NCI-H2196 (cell line): Measurements from ENCODE around the gene TVP23C.

ENCODE experiments used
- DNase-seq: peaks from one replicate; lab custom pipeline; 2025; ENCODE audit not compliant: unreplicated experiment; lab: John Stamatoyannopoulos, UW

TVP23C gene

GRCh38 chr17:15496735-15497670 lies 66.3 kb downstream of the TVP23C start:
- no peak for DNase-seq

GRCh38 chr17:15494821-15495220 lies 68.5 kb downstream of the TVP23C start:
- DNase-seq: no peak

- no peak for DNase-seq
Measured at GRCh38 chr17:15493693-15494035, 69.6 kb downstream of the TVP23C start.

- no peak for DNase-seq
Measured at GRCh38 chr17:15492791-15493692, 70.2 kb downstream of the TVP23C start.

GRCh38 chr17:15492186-15492585 lies 71.1 kb downstream of the TVP23C start:
- no peak for DNase-seq

GRCh38 chr17:15490634-15491261 lies 72.5 kb downstream of the TVP23C start:
- DNase-seq: no peak

GRCh38 chr17:15488557-15488956 lies 74.7 kb downstream of the TVP23C start:
- no peak for DNase-seq

- DNase-seq: no peak
Measured at GRCh38 chr17:15485045-15485444, 78.2 kb downstream of the TVP23C start.

- DNase-seq: no peak
Measured at GRCh38 chr17:15483431-15483830, 79.9 kb downstream of the TVP23C start.

GRCh38 chr17:15482476-15482875 lies 80.8 kb downstream of the TVP23C start:
- no peak for DNase-seq

- DNase-seq: no peak
Measured at GRCh38 chr17:15481481-15481880, 81.8 kb downstream of the TVP23C start.

- DNase-seq: no peak
Measured at GRCh38 chr17:15480204-15480603, 83.1 kb downstream of the TVP23C start.

- no peak for DNase-seq
Measured at GRCh38 chr17:15479703-15480102, 83.6 kb downstream of the TVP23C start.

GRCh38 chr17:15478845-15479244 lies 84.4 kb downstream of the TVP23C start:
- DNase-seq: no peak

GRCh38 chr17:15475631-15476354 lies 87.5 kb downstream of the TVP23C start:
- no peak for DNase-seq

GRCh38 chr17:15472891-15473290 lies 90.4 kb downstream of the TVP23C start:
- no peak for DNase-seq

GRCh38 chr17:15470536-15470935 lies 92.7 kb downstream of the TVP23C start:
- DNase-seq: no peak

GRCh38 chr17:15469260-15469659 lies 94.0 kb downstream of the TVP23C start:
- DNase-seq: no peak

GRCh38 chr17:15468126-15468525 lies 95.2 kb downstream of the TVP23C start:
- DNase-seq: no peak

- DNase-seq: no peak
Measured at GRCh38 chr17:15467592-15467991, 95.7 kb downstream of the TVP23C start, which contains the start of gene CDRT4. Gene CDRT4, minus strand, starts transcription at chr17:15467621. Its CDS starts 27,383 bp downstream, at chr17:15440238.

- DNase-seq: no peak
Measured at GRCh38 chr17:15466131-15466530, 97.2 kb downstream of the TVP23C start.
